Glomerular visceral epithelial cell (primary cell): ENCODE measurements around the gene EPHB6.

Experiments used
- DNase-seq: peaks from one replicate; pipeline ENCODE4 v3.0.0-alpha.2; 2016; ENCODE audit errors: extremely low spot score

Gene EPHB6

GRCh38 chr7:142876991-142877910, 22.4 kb downstream of the EPHB6 start:
- DNase-seq = no peak

- DNase-seq = no peak
Observed at GRCh38 chr7:142878315-142878714, 23.4 kb downstream of the EPHB6 start.

GRCh38 chr7:142879060-142879459, 24.2 kb downstream of the EPHB6 start:
- no peak for DNase-seq

GRCh38 chr7:142880876-142881505, 26.1 kb downstream of the EPHB6 start:
- peak; percentile 13 for DNase-seq

GRCh38 chr7:142881586-142882337, 26.9 kb downstream of the EPHB6 start:
- DNase-seq = no peak

GRCh38 chr7:142882338-142882678, 27.4 kb downstream of the EPHB6 start:
- DNase-seq = no peak

- no peak for DNase-seq
Observed at GRCh38 chr7:142883145-142883544, 28.3 kb downstream of the EPHB6 start.

GRCh38 chr7:142883571-142884285, 28.9 kb downstream of the EPHB6 start:
- DNase-seq = no peak

- DNase-seq = no peak
Observed at GRCh38 chr7:142884286-142884640, 29.4 kb downstream of the EPHB6 start.

GRCh38 chr7:142885311-142886230, 30.7 kb downstream of the EPHB6 start, which contains the start of gene TRPV6:
Gene TRPV6 (minus strand): TSS chr7:142885745.
- no peak for DNase-seq

GRCh38 chr7:142886866-142887265, 32.0 kb downstream of the EPHB6 start:
- DNase-seq = no peak

- no peak for DNase-seq
Observed at GRCh38 chr7:142887282-142888015, 32.6 kb downstream of the EPHB6 start.

- no peak for DNase-seq
Observed at GRCh38 chr7:142889816-142890215, 34.9 kb downstream of the EPHB6 start.

- DNase-seq = no peak
Observed at GRCh38 chr7:142890874-142891485, 36.1 kb downstream of the EPHB6 start.

GRCh38 chr7:142891490-142892082, 36.7 kb downstream of the EPHB6 start:
- DNase-seq = no peak

GRCh38 chr7:142892951-142893350, 38.1 kb downstream of the EPHB6 start:
- no peak for DNase-seq

- DNase-seq = no peak
Observed at GRCh38 chr7:142894112-142894984, 39.5 kb downstream of the EPHB6 start.

- DNase-seq = no peak
Observed at GRCh38 chr7:142894985-142895593, 40.2 kb downstream of the EPHB6 start.
